ENCODE measurements around the gene SV2B.

DNA sequence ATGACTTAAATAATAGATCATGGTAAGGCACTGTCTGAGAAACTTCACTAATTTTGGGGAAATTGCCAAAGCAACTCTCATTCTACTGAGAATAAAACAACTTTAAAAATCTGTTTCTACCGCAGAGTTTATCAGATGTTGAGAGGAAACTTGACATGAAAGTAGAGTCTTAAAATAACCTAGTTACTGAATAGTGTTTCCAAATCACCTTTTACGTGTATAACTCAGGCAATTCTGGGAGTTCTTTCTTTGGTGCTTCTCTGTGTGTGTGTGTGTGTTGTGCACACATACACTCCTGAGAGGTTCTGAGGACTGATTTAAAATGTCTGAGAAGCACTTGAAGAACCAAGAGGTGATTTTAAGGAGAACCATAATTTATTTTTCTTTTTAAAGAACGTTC is 236.6 kb downstream of the SV2B start:
- TF ChIP-seq, protein P1, sequence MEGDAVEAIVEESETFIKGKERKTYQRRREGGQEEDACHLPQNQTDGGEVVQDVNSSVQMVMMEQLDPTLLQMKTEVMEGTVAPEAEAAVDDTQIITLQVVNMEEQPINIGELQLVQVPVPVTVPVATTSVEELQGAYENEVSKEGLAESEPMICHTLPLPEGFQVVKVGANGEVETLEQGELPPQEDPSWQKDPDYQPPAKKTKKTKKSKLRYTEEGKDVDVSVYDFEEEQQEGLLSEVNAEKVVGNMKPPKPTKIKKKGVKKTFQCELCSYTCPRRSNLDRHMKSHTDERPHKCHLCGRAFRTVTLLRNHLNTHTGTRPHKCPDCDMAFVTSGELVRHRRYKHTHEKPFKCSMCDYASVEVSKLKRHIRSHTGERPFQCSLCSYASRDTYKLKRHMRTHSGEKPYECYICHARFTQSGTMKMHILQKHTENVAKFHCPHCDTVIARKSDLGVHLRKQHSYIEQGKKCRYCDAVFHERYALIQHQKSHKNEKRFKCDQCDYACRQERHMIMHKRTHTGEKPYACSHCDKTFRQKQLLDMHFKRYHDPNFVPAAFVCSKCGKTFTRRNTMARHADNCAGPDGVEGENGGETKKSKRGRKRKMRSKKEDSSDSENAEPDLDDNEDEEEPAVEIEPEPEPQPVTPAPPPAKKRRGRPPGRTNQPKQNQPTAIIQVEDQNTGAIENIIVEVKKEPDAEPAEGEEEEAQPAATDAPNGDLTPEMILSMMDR (IDR thresholded peaks at IDR 0.05), result no peak
- TF ChIP-seq ZFX (IDR thresholded peaks at IDR 0.05; ENCODE audit: borderline replicate concordance), result no peak

Measured in 22Rv1 (cell line).